CD14-positive monocyte (primary cell): ENCODE results near the gene REXO2. TPM values are rescaled to one million over a fixed set of nuclear protein-coding genes. Genes with fewer than 3 reads are reported as not detected.

ENCODE experiments used
- DNase-seq, 3 donors: peaks; one replicate each; pipeline ENCODE4 v3.0.0-alpha.2; 2011 to 2022
- H2AFZ ChIP-seq: 2 replicates; pipeline ENCODE4 v1.6.0; 2012; ENCODE audit warnings: mild to moderate bottlenecking, low read depth, low read length, inconsistent platforms; ENCODE audit not compliant: insufficient read depth, poor library complexity, severe bottlenecking
- H3K27ac ChIP-seq, 2 donors: 1 replicate in 1 of 2; 2 replicates in 1 of 2; pipeline ENCODE4 v1.5.1; 2012 to 2013; ENCODE audit warnings: low read length in 2 of 2, control low read depth in 1 of 2, inconsistent platforms in 1 of 2, low read depth in 1 of 2, mild to moderate bottlenecking in 1 of 2
- H3K27me3 ChIP-seq, 2 donors: one replicate each; pipeline versions ENCODE4 v1.6.0 to v1.6.1; 2011 to 2013; ENCODE audit warnings: low read length in 2 of 2; ENCODE audit not compliant: control insufficient read depth in 2 of 2, insufficient read depth in 2 of 2
- H3K36me3 ChIP-seq, 2 donors: replicated peaks in 1 of 2; 1 replicate in 1 of 2; 2 replicates in 1 of 2; pipeline versions ENCODE4 v1.5.1 to v1.6.1; 2012 to 2013; ENCODE audit warnings: low read length in 2 of 2, control low read depth in 1 of 2, inconsistent platforms in 1 of 2, mild to moderate bottlenecking in 1 of 2; ENCODE audit not compliant: insufficient read depth in 2 of 2, control insufficient read depth in 1 of 2
- H3K4me1 ChIP-seq, 2 donors: 1 replicate in 1 of 2; 2 replicates in 1 of 2; pipeline versions ENCODE4 v1.5.1 to v1.6.1; 2012 to 2013; ENCODE audit warnings: low read length in 2 of 2, control low read depth in 1 of 2, inconsistent platforms in 1 of 2, mild to moderate bottlenecking in 1 of 2, moderate library complexity in 1 of 2; ENCODE audit not compliant: insufficient read depth in 2 of 2, control insufficient read depth in 1 of 2
- H3K4me2 ChIP-seq: replicated peaks from 2 replicates; pipeline ENCODE3; 2012; ENCODE audit warnings: low read length, moderate library complexity, mild to moderate bottlenecking; ENCODE audit not compliant: poor library complexity, severe bottlenecking; ENCODE audit errors: extremely low read depth
- H3K4me3 ChIP-seq, 3 experiments: fragments of 200-600 bp in 1 of 3; sonication (generic) in 1 of 3; replicated peaks in 1 of 3; 1 replicate in 2 of 3; 2 replicates in 1 of 3; pipeline ENCODE4 v1.5.1; 2011 to 2013; ENCODE audit warnings: low read length in 3 of 3, mild to moderate bottlenecking in 3 of 3, control low read depth in 2 of 3, low read depth in 2 of 3, inconsistent platforms in 1 of 3, moderate library complexity in 1 of 3
- H3K79me2 ChIP-seq: 2 replicates; pipeline ENCODE4 v1.6.0; 2012; ENCODE audit warnings: mild to moderate bottlenecking, control low read depth, inconsistent platforms, low read length, moderate library complexity; ENCODE audit not compliant: insufficient read depth
- H3K9ac ChIP-seq: 2 replicates; pipeline ENCODE4 v1.6.0; 2017; ENCODE audit warnings: low read length, mild to moderate bottlenecking; ENCODE audit not compliant: insufficient read depth, poor library complexity, severe bottlenecking
- H3K9me3 ChIP-seq, 2 donors: replicated peaks in 1 of 2; 1 replicate in 1 of 2; 2 replicates in 1 of 2; pipeline versions ENCODE4 v1.5.1 to v1.6.1; 2012 to 2013; ENCODE audit warnings: low read length in 2 of 2, control low read depth in 1 of 2; ENCODE audit not compliant: control insufficient read depth in 1 of 2, insufficient read depth in 1 of 2
- H4K20me1 ChIP-seq: 2 replicates; pipeline ENCODE4 v1.6.0; 2012; ENCODE audit warnings: mild to moderate bottlenecking, low read length, control low read depth, moderate library complexity; ENCODE audit not compliant: insufficient read depth
- H3K27ac Mint-ChIP-seq, 7 donors: one replicate each; pipeline ENCODE4 v1.8.0; 2020; ENCODE audit warnings: mild to moderate bottlenecking in 7 of 7, mixed read lengths in 7 of 7, moderate library complexity in 6 of 7, inconsistent platforms in 2 of 7
- H3K27me3 Mint-ChIP-seq, 3 donors: one replicate each; pipeline ENCODE4 v1.8.0; 2021 to 2022; ENCODE audit warnings: low read depth in 3 of 3, mild to moderate bottlenecking in 3 of 3, mixed read lengths in 3 of 3, moderate library complexity in 3 of 3, inconsistent platforms in 1 of 3
- H3K36me3 Mint-ChIP-seq, 2 donors: one replicate each; pipeline ENCODE4 v1.8.0; 2020; ENCODE audit warnings: mixed read lengths in 2 of 2, inconsistent platforms in 1 of 2, mild to moderate bottlenecking in 1 of 2
- H3K4me1 Mint-ChIP-seq: one replicate; pipeline ENCODE4 v1.8.0; 2020; ENCODE audit warnings: mild to moderate bottlenecking, mixed read lengths
- H3K4me3 Mint-ChIP-seq, 2 donors: one replicate each; pipeline ENCODE4 v1.8.0; 2020; ENCODE audit warnings: mild to moderate bottlenecking in 2 of 2, mixed read lengths in 2 of 2, moderate library complexity in 1 of 2
- H3K9me3 Mint-ChIP-seq, 7 donors: one replicate each; pipeline ENCODE4 v1.8.0; 2020 to 2022; ENCODE audit warnings: mixed read lengths in 7 of 7, mild to moderate bottlenecking in 6 of 7, moderate library complexity in 6 of 7, inconsistent platforms in 2 of 7
- CTCF ChIP-seq: fragments of 200-600 bp; IDR thresholded peaks from one replicate; pipeline ENCODE4 v1.8.0; 2022; ENCODE audit warnings: antibody characterized with exemption, mild to moderate bottlenecking
- WGBS: methylation state at CpG from one replicate; pipeline ENCODE4 v1.1.5; 2013; ENCODE audit warnings: missing lambda C conversion rate; ENCODE audit not compliant: insufficient coverage; 5-methylcytosine and 5-hydroxymethylcytosine counted together
- intact Hi-C, 2 donors: fragments of 100-400 bp; cut with micrococcal nuclease; formaldehyde crosslinking; loops; one replicate each; pipeline versions ENCODE4 v1.15.0 to v1.15.1; 2023
- polyA plus RNA-seq, 3 donors: library from polyadenylated mRNA; depleted of rRNA in 1 of 3; unstranded in 2 of 3; stranded (reverse) in 1 of 3; fragments of 300-500 nt in 2 of 3; fragments of >200 nt in 1 of 3; fragmentation: Illumina TruSeq in 2 of 3; gene quantifications; 1 replicate in 2 of 3; 2 replicates in 1 of 3; pipeline ENCODE4 v1.2.3, GENCODE V29; 2012 to 2021

REXO2 gene
- polyA plus RNA-seq, 3 donors: 18.0 to 22.5 (median 22.2) TPM

GRCh38 chr11:114478001-114478410 is 38.7 kb downstream of the REXO2 start:
- no peaks in the 10 kb centered on the region for H3K79me2 ChIP-seq
- H3K9ac ChIP-seq: no peak overlapping the region
- H2AFZ ChIP-seq: no peak overlapping the region
- no peaks in the 10 kb centered on the region for H4K20me1 ChIP-seq
- H3K27ac ChIP-seq: no peak overlapping the region
- WGBS: no CpG with 5 or more reads among the region's 2 CpGs
- no peak overlapping the region for H3K4me3 Mint-ChIP-seq
- no peaks in the 10 kb centered on the region for H3K36me3 Mint-ChIP-seq
- H3K4me2 ChIP-seq: no peak overlapping the region
- DNase-seq: no peak
- H3K27me3 ChIP-seq: no peaks in the 10 kb centered on the region
- no peaks in the 10 kb centered on the region for H3K4me1 ChIP-seq
- H3K36me3 ChIP-seq: no peaks in the 10 kb centered on the region
- H3K9me3 Mint-ChIP-seq: no peaks in the 10 kb centered on the region
- no peak overlapping the region for H3K4me3 ChIP-seq
- no peak overlapping the region for H3K27ac Mint-ChIP-seq
- intact Hi-C loops: no loop called here
- no peaks in the 10 kb centered on the region for H3K9me3 ChIP-seq
- no peaks in the 10 kb centered on the region for H3K4me1 Mint-ChIP-seq
- no peak for TF ChIP-seq CTCF
- H3K27me3 Mint-ChIP-seq: peaks cover 0 to 6% (median 1%) of the 10 kb centered on the region in 3 donors

- H3K27ac Mint-ChIP-seq: no peak overlapping the region
- Histone ChIP-seq H2AFZ (no peak overlapping the region), H3K9me3 (no peaks in the 10 kb centered on the region), H3K9ac (no peak overlapping the region), H4K20me1 (no peaks in the 10 kb centered on the region), H3K4me2 (no peak overlapping the region), H3K4me3 (no peak overlapping the region), H3K27me3 (no peaks in the 10 kb centered on the region), H3K79me2 (no peaks in the 10 kb centered on the region), H3K36me3 (no peaks in the 10 kb centered on the region), H3K4me1 (no peaks in the 10 kb centered on the region), H3K27ac (no peak overlapping the region)
- WGBS: 67% methylated on average over 2 of the region's 4 CpGs
- H3K4me1 Mint-ChIP-seq: no peaks in the 10 kb centered on the region
- H3K36me3 Mint-ChIP-seq: no peaks in the 10 kb centered on the region
- DNase-seq: no peak
- H3K9me3 Mint-ChIP-seq: no peaks in the 10 kb centered on the region
- H3K27me3 Mint-ChIP-seq: peaks cover 0 to 5% (median 1%) of the 10 kb centered on the region in 3 donors
- no peak for TF ChIP-seq CTCF
- no peak overlapping the region for H3K4me3 Mint-ChIP-seq
- intact Hi-C loops: no loop called here
Observed at GRCh38 chr11:114478768-114479167, 39.5 kb downstream of the REXO2 start.
